IPS-20b (cell line): ENCODE measurements around the gene PLCH2.

Experiments used
- H3K27ac ChIP-seq: one replicate; pipeline ENCODE4 v1.5.1; 2013; ENCODE audit warnings: low read length
- H3K27me3 ChIP-seq: 2 replicates; pipeline ENCODE4 v1.6.1; 2013; ENCODE audit warnings: mild to moderate bottlenecking, low read length, inconsistent platforms; ENCODE audit not compliant: insufficient read depth
- H3K36me3 ChIP-seq: 2 replicates; pipeline ENCODE4 v1.6.1; 2013; ENCODE audit warnings: low read depth, mild to moderate bottlenecking, inconsistent platforms, low read length, moderate library complexity; ENCODE audit not compliant: insufficient read depth
- H3K4me1 ChIP-seq: 2 replicates; pipeline ENCODE4 v1.6.1; 2013; ENCODE audit warnings: mild to moderate bottlenecking, control low read depth, inconsistent platforms, low read length, moderate library complexity; ENCODE audit not compliant: insufficient read depth
- H3K4me3 ChIP-seq: 2 replicates; pipeline ENCODE4 v1.5.1; 2013; ENCODE audit warnings: mild to moderate bottlenecking, low read length, inconsistent platforms
- H3K9ac ChIP-seq: 2 replicates; pipeline ENCODE4 v1.6.1; 2013; ENCODE audit warnings: low read depth, mild to moderate bottlenecking, inconsistent platforms, low read length, moderate library complexity
- H3K9me3 ChIP-seq: 2 replicates; pipeline ENCODE4 v1.6.1; 2013; ENCODE audit warnings: mild to moderate bottlenecking, low read depth, low read length, inconsistent platforms; ENCODE audit not compliant: insufficient read depth

PLCH2 gene

DNA sequence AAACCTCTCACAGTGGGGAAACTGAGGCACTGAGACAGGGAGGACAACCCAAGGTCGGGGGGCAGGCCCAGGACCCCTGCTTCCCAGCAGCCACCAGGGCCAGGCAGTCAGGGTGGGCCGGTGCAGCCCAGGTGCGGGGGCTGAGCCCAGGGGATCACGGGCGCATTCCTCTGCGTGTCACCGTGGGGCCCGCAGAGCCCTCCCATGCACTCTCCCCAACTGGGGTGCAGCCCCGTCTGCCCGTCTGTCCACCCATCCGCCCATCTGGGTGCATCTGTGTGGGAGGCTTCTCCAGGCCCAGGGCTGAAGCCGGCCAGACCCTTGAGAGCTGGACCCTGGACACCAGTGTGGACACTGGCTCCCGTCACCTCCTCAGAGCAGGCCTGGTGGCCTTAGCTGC, 2.9 kb upstream of the PLCH2 start:
- Histone ChIP-seq H3K9me3 (no peaks in the 10 kb centered on the region), H3K4me3 (no peak overlapping the region), H3K4me1 (no peaks in the 10 kb centered on the region), H3K27ac (no peak overlapping the region), H3K27me3 (no peaks in the 10 kb centered on the region), H3K9ac (no peak overlapping the region; the same call in 1 of the 2 replicates), H3K36me3 (no peaks in the 10 kb centered on the region)

DNA sequence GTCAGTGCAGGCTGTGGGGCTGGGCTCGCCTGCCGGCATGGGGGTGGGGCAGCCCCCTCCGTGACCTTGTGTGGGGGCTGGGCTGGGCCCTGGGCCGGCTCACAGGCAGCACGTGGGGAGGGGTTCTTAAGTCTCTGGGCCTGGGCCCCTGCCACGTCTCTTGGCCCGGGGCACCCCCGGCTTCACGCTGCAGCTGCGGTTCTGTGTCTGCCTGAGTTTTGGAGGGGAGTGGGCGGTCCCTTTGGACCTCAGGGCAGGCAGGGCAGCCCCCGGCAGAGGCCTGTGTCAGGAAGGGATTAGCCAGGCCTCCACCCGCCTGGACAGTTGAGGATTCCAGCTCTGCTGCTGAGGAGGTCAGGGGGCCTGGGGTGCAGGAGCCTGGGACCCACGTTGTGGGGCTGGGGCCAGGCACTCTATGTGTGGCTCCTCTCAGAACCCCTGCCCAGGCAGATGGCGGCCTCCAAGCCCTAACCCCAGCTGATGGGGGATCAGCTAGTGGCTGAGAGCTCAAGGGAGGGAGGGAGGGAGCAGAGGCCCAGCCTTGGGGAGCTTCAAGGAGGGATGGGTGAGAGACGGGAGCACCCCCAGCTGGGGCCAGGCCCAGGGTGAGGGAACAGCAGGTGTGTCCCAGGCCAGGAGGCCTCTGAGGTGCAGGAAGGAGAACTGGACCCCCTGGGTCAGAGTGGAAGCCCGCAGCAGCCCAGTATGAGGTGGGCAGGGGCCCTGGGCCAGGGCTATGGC, 1.8 kb upstream of the PLCH2 start:
- H3K4me1 ChIP-seq: no peaks in the 10 kb centered on the region
- H3K4me3 ChIP-seq: no peak overlapping the region
- H3K9ac ChIP-seq: no peak overlapping the region
- no peak overlapping the region for H3K27ac ChIP-seq
- no peaks in the 10 kb centered on the region for H3K27me3 ChIP-seq
- H3K9me3 ChIP-seq: no peaks in the 10 kb centered on the region
- H3K36me3 ChIP-seq: no peaks in the 10 kb centered on the region

DNA sequence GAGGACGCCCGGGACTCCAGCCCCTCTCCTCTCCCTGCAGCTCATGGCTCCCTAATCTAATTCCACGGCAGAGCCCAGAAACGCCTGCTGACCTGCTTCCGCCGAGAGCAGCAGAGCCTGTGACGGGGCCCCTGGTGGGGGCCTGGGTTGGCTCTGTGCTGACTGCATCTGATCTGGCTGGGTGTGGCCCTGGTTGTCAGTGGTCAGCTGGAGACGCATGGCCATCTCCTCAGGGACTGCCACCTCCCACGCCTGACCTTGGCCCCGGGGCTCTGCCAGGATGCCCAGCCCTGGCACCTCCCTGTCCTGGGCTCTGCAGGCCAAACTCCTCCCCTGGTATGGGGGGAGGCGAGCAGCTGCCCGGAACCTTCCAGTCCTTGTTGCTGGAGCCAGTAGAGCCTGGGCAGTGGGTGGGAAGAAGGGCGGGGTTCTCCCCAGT, 1.1 kb upstream of the PLCH2 start:
- Histone ChIP-seq H3K36me3 (no peaks in the 10 kb centered on the region), H3K9ac (no peak overlapping the region), H3K4me3 (no peak overlapping the region), H3K27ac (no peak overlapping the region), H3K4me1 (no peaks in the 10 kb centered on the region), H3K27me3 (no peaks in the 10 kb centered on the region), H3K9me3 (no peaks in the 10 kb centered on the region)

DNA sequence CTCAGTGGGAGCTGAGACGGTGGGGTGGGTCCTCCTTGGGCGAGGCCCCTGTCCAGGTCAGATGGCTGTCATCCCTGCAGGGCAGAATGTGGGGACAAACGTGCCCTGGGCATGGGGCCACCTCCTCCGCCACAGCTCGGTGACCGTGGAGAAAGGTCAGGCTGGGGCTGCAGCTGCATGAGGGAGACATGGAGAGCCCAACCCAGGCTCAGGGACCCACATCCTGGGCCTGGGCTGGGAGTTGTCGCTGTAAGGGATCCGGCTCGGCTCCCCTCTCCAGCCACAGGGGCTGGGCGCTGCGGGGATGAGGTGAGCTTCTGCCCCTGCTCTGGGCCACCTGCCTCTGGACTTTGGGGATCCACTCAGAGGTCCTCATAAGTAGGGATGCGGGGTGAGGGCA, 518 bp upstream of the PLCH2 start:
- Histone ChIP-seq H3K9ac (no peak overlapping the region), H3K27me3 (no peaks in the 10 kb centered on the region), H3K36me3 (no peaks in the 10 kb centered on the region), H3K4me3 (no peak overlapping the region), H3K9me3 (no peaks in the 10 kb centered on the region), H3K27ac (no peak overlapping the region), H3K4me1 (no peaks in the 10 kb centered on the region)

DNA sequence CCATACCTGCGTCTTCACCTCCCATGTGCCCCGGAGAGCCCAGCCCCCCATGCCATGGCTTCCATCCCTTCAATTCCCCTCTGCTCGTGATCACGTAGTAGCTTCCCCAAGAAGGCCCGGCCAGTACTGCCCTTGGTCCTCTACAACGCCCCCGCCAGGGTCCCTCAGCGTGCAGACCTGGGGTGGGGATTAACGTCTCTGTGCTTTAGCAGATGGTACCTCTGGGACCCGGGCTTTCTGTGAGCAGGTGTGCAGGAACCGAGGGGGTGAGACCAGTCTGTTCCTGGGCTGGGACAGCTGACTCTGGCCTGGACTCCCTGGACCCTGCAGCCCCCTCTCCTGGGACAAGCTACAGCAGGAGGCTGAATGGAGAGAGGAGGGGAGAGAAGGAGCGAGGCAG, 1.2 kb downstream of the PLCH2 start:
- no peaks in the 10 kb centered on the region for H3K4me1 ChIP-seq
- H3K9ac ChIP-seq: no peak overlapping the region
- no peak overlapping the region for H3K27ac ChIP-seq
- H3K4me3 ChIP-seq: no peak overlapping the region
- no peaks in the 10 kb centered on the region for H3K9me3 ChIP-seq
- no peaks in the 10 kb centered on the region for H3K36me3 ChIP-seq
- H3K27me3 ChIP-seq: no peaks in the 10 kb centered on the region

DNA sequence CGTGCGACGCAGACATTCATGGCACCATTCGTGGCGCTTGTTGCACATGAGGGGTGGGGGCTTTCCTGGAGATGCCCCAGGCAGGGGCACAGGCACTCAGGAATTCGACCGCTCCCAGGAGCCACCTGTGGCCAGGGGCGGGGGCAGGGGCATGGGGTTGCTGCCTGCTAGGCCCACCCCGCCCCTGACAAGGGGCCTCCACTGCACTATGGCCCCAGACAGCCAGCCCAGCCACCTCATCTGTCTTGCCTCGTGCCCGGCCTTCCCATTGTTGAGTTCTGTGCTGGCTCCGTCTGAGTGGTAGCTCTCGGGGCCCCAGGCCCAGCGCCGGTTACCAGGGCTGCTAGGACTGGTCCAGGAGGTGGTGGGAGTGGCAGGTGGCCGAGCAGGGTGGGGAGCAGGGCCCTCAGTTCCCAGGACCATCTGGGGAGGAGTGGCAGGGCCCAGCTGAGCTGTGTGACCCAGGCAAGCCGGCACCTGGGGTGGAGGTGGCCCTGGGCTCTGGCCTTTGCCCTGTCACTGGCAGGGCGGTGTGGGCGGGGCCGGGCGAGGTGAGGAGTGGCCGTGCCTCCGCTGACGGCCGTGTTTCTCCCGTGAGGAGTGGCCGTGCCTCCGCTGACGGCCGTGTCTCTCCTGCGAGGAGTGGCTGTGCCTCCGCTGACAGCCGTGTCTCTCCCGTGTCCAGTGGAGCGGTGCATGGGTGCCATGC, 1.9 kb downstream of the PLCH2 start:
- Histone ChIP-seq H3K9me3 (no peaks in the 10 kb centered on the region), H3K27ac (no peak overlapping the region), H3K36me3 (no peaks in the 10 kb centered on the region), H3K9ac (no peak overlapping the region), H3K27me3 (no peaks in the 10 kb centered on the region), H3K4me3 (no peak overlapping the region), H3K4me1 (no peaks in the 10 kb centered on the region)

DNA sequence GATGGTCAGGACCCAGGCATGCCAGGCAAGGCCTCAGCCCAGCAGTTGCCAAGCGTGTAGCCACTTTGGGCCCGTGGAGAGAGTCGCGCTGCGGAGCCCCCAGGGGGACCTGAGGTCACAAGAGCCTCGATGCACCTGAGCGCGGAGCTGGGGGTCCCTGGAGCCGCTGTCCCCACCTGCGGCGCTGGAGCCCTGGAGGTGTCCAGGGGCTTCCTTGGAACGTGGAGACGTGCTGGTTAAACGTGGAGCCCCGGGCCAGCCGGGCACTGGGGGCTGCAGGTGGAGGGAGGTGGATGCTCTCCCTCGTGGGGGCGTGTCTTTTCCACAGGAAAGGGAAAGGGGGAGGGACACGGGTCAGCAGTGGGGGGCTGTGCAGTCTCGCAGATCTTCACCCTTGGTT, 3.1 kb downstream of the PLCH2 start:
- Histone ChIP-seq H3K36me3 (no peaks in the 10 kb centered on the region), H3K27me3 (no peaks in the 10 kb centered on the region), H3K4me3 (no peak overlapping the region), H3K27ac (no peak overlapping the region), H3K4me1 (no peaks in the 10 kb centered on the region), H3K9me3 (no peaks in the 10 kb centered on the region), H3K9ac (no peak overlapping the region)

DNA sequence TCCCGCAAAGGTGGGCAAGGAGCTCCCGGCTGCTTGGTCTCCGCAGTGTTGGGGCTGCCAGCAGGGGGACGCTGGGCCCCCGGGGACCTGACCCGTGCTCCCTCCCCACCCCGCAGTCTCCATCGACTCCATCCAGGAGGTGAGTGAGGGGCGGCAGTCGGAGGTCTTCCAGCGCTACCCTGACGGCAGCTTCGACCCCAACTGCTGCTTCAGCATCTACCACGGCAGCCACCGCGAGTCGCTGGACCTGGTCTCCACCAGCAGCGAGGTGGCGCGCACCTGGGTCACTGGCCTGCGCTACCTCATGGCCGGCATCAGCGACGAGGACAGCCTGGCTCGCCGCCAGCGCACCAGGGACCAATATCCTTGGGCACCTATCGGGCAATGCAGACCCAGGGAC, 3.5 kb downstream of the PLCH2 start:
- Histone ChIP-seq H3K27ac (no peak overlapping the region), H3K27me3 (no peaks in the 10 kb centered on the region), H3K4me1 (no peaks in the 10 kb centered on the region), H3K4me3 (no peak overlapping the region), H3K36me3 (no peaks in the 10 kb centered on the region), H3K9ac (no peak overlapping the region), H3K9me3 (no peaks in the 10 kb centered on the region)

DNA sequence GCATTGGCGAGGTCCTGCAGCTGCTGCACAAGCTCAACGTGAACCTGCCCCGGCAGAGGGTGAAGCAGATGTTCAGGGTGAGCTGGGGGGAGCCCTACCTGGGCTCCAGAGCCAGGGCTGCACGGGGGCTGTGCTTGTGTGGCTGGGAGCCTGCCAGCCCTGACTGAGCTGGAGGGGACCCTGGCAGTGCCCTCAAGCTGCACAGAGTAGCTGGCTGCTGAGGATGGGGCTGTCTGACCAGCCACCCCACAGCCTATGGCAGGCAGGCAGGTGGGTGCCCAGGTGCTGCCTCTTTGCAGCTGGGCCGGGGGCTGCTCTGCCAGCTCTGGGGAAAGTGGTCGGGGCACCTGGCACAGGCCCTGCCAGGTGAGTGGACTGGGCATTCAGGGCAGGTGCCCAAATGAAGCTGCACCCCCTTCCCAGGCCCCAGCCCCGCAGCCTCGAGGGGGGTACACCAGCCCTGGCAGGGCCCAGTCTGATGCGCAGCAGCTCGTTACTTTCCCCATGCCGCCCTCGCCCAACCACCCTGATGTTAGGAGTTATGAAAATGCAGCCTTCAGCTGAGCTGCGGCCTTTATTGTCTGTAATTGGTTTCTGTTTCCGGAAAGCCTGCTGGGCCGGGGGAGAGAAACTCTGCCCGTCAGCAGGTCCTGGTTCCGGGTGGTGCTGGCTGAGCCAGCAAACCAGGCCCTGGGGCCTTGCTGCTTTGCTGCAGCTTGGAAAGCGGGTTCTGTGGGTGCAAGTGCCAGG, 4.3 kb downstream of the PLCH2 start:
- no peaks in the 10 kb centered on the region for H3K27me3 ChIP-seq
- H3K4me3 ChIP-seq: no peak overlapping the region
- H3K36me3 ChIP-seq: no peaks in the 10 kb centered on the region
- H3K4me1 ChIP-seq: no peaks in the 10 kb centered on the region
- H3K9me3 ChIP-seq: no peaks in the 10 kb centered on the region
- H3K9ac ChIP-seq: no peak overlapping the region
- no peak overlapping the region for H3K27ac ChIP-seq

DNA sequence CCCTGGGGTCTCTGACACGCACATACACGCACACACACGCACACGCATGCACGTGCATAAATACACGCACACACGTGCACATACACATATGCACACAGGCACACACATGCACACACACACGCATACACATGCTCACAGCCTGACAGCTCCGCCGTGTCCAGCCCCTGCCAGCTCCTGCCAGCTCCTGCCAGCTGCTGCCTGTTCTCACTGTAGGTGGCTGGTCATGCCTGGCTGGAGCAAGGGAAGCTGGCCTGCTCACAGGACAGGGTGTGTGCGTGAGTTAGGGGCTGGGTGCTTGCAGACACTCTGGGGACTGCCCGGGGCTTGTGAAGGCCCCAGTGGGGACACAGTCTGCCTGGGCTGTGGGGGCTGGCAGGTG, 4.9 kb downstream of the PLCH2 start:
- no peaks in the 10 kb centered on the region for H3K9me3 ChIP-seq

DNA sequence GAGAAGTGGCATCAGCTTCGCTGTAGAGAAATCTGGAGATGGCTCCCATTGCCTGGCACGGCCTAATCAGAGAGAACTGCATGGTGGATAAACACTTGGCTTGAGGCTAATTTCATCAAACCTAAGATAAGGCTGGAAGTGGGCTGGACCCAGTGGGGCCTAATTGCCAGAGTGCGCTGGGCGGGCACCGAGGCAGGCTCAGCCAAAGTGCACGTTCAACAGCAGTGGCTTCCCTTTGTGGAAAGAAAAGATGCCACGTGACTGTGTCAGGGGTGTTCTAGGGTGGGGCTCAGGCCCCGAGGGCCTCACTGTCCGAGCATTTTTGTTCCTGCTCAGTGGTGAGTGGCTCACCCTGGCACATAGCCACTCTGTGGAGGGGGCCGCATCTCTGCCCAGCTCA, 5.8 kb downstream of the PLCH2 start:
- Histone ChIP-seq H3K27me3 (no peaks in the 10 kb centered on the region), H3K4me1 (no peaks in the 10 kb centered on the region), H3K4me3 (no peak overlapping the region), H3K27ac (no peak overlapping the region), H3K9ac (no peak overlapping the region), H3K9me3 (no peaks in the 10 kb centered on the region), H3K36me3 (no peaks in the 10 kb centered on the region)

More for the DNA sequence above, 4.9 kb downstream of the PLCH2 start:
- Histone ChIP-seq H3K4me3 (no peak overlapping the region), H3K27me3 (no peaks in the 10 kb centered on the region), H3K27ac (no peak overlapping the region), H3K4me1 (no peaks in the 10 kb centered on the region), H3K36me3 (no peaks in the 10 kb centered on the region), H3K9ac (no peak overlapping the region)

DNA sequence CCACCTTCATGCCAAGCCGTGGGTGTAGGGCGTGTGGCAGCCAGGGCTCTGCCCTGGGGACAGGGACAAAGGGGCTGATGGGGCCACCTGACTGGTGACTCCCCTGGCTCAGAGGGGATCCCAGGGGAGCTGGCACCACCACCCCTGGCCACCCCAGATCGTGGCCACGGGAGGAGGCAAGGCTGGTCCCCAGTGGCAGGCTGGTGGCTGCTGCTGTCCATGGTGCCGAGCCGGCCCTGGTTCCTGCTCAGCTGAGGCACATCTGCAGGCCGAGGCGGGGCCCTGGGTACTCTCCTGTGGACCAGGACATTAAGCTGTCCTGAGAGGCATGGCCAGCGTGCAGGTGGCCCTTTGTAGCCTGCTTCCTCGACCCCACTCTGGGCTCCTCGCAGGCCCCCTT, 6.5 kb downstream of the PLCH2 start:
- Histone ChIP-seq H3K4me3 (no peak overlapping the region), H3K27ac (no peak overlapping the region), H3K4me1 (no peaks in the 10 kb centered on the region), H3K9ac (no peak overlapping the region), H3K27me3 (no peaks in the 10 kb centered on the region), H3K9me3 (no peaks in the 10 kb centered on the region), H3K36me3 (no peaks in the 10 kb centered on the region)
